Psoas muscle (tissue), 8 donors: ENCODE measurements around the gene PRMT2. TPM values are rescaled to one million over a fixed set of nuclear protein-coding genes. Genes with fewer than 3 reads are reported as not detected.

Experiments used
- ATAC-seq, 4 donors: fragments of 200-7000 bp; cut with Tn5 transposase; one replicate each; pipeline ENCODE4 v1.9.1; 2020; ENCODE audit warnings: moderate library complexity in 3 of 4, mild to moderate bottlenecking in 2 of 4
- DNase-seq, 2 donors: peaks; one replicate each; pipeline ENCODE4 v3.0.0-alpha.2; 2020
- H3K27ac ChIP-seq: fragments of 200-600 bp; one replicate; pipeline ENCODE4 v1.8.0; 2022
- H3K27me3 ChIP-seq, 3 donors: fragments of 200-600 bp in 1 of 3; one replicate each; pipeline versions ENCODE4 v1.6.1 to v1.8.0; 2013 to 2022; ENCODE audit warnings: low read length in 2 of 3, mild to moderate bottlenecking in 2 of 3, moderate library complexity in 1 of 3; ENCODE audit not compliant: insufficient read depth in 3 of 3
- H3K36me3 ChIP-seq, 2 donors: fragments of 200-600 bp in 1 of 2; one replicate each; pipeline versions ENCODE4 v1.6.1 to v1.8.0; 2013 to 2022; ENCODE audit warnings: low read depth in 1 of 2, mild to moderate bottlenecking in 1 of 2, moderate library complexity in 1 of 2; ENCODE audit not compliant: insufficient read depth in 1 of 2
- H3K4me1 ChIP-seq: fragments of 200-600 bp; one replicate; pipeline ENCODE4 v1.8.0; 2022
- H3K4me3 ChIP-seq: fragments of 200-600 bp; one replicate; pipeline ENCODE4 v1.8.0; 2022; ENCODE audit warnings: mild to moderate bottlenecking
- H3K9me3 ChIP-seq: fragments of 200-600 bp; one replicate; pipeline ENCODE4 v1.8.0; 2022
- CTCF ChIP-seq: fragments of 200-600 bp; IDR thresholded peaks from one replicate; pipeline ENCODE4 v1.8.0; 2022; ENCODE audit warnings: antibody characterized with exemption
- WGBS, 3 donors: extraction: QIAGEN DNeasy Blood & Tissue Kit; methylation state at CpG; one replicate each; pipeline versions ENCODE4 v1.1.6 to v1.1.7; 2013; 5-methylcytosine and 5-hydroxymethylcytosine counted together
- intact Hi-C, 2 donors: fragments of 100-400 bp; cut with DNase I; formaldehyde crosslinking; loops; one replicate each; pipeline versions ENCODE4 v1.11.0 to v1.14.2; 2022
- polyA plus RNA-seq, 3 donors: library from polyadenylated mRNA; stranded (reverse); fragments of 200-250 nt; gene quantifications; one replicate each; pipeline ENCODE4 v1.2.3, GENCODE V29; 2013
- total RNA-seq, 4 donors: library from RNA; stranded (reverse); fragmentation: NEBNext Ultra II Directional in 2 of 4; extraction: Animal tissue kit (Norgen Biotek cat#: 25700) in 2 of 4; gene quantifications; one replicate each; pipeline versions ENCODE4 v1.2.1 to v1.2.4, GENCODE V29; 2021 to 2023
- donor health status: healthy with polysubstance abuse.
- donor health status: DM: no; HTN: no; CAD: no; lungs with moderate emphysema.
- donor health status: Bipolar disorder and iron deficiency.
- donor health status: healthy.
- donor health status: DM: yes; HTN: yes; CAD: no.
- donor health status: DM: no; HTN: no; CAD: no.
- donor health status: DM: no; HTN: no; CAD: no.
- donor health status: DM: yes; HTN: yes; CAD: no.

The PRMT2 gene
- total and polyA plus RNA-seq, 7 donors, result 15.4 to 41.5 (median 28.5) TPM

GRCh38 chr21:46656820-46657219 is 21.3 kb downstream of the PRMT2 start:
- H3K36me3 ChIP-seq, result peaks cover 0 to 72% of the 10 kb centered on the region in 2 donors
- H3K9me3 ChIP-seq, result peaks cover 8% of the 10 kb centered on the region
- TF ChIP-seq CTCF, result no peak
- DNase-seq (no peak), ATAC-seq (no peak)
- no peaks in the 10 kb centered on the region for H3K27me3 ChIP-seq
- intact Hi-C loops, result no loop called here
- H3K4me1 ChIP-seq, result no peaks in the 10 kb centered on the region
- H3K27ac ChIP-seq, result no peak overlapping the region
- no peak overlapping the region for H3K4me3 ChIP-seq
- 79 to 89% (median 83%) methylated on average over 1 of the region's 1 CpG for WGBS, 3 donors

- H3K4me3 ChIP-seq, result no peak overlapping the region
- H3K27me3 ChIP-seq, result no peaks in the 10 kb centered on the region
- peaks cover 0 to 51% of the 10 kb centered on the region in 2 donors for H3K36me3 ChIP-seq
- H3K9me3 ChIP-seq, result no peaks in the 10 kb centered on the region
- 86 to 90% (median 89%) methylated on average over 8 of the region's 8 CpGs for WGBS, 3 donors
- DNase-seq, result no peak
- H3K4me1 ChIP-seq, result no peaks in the 10 kb centered on the region
- intact Hi-C loops, result no loop called here
- H3K27ac ChIP-seq, result no peak overlapping the region
- no peak for TF ChIP-seq CTCF
- no peak for ATAC-seq
Measured at GRCh38 chr21:46660505-46660904, 25.0 kb downstream of the PRMT2 start.

- Histone ChIP-seq H3K27me3 (no peaks in the 10 kb centered on the region), H3K9me3 (peaks cover 4% of the 10 kb centered on the region), H3K36me3 (peaks cover 0 to 44% of the 10 kb centered on the region in 2 donors), H3K4me1 (no peaks in the 10 kb centered on the region), H3K27ac (no peak overlapping the region), H3K4me3 (peak overlapping the region; percentile 46)
- TF ChIP-seq CTCF, result peak; percentile 69
- WGBS, 3 donors, result 9 to 15% (median 13%) methylated on average over 29 of the region's 29 CpGs
- intact Hi-C loops, result no loop called here
- DNase-seq (peak; percentile 61 to 80), ATAC-seq (peak; percentile 58 to 90 (median 77))
Measured at GRCh38 chr21:46661211-46661625, 25.7 kb downstream of the PRMT2 start.

- TF ChIP-seq CTCF, result no peak
- DNase-seq (peak in 1 of 2 donors; percentile 54), ATAC-seq (peak in 3 of 4 donors; percentile 25 to 32 (median 31))
- peaks cover 0 to 6% (median 0%) of the 10 kb centered on the region in 3 donors for H3K27me3 ChIP-seq
- no peaks in the 10 kb centered on the region for H3K4me1 ChIP-seq
- H3K9me3 ChIP-seq, result peaks cover 4% of the 10 kb centered on the region
- 59 to 72% (median 68%) methylated on average over 41 to 61 of the region's 61 CpGs for WGBS, 3 donors
- intact Hi-C loops, result no loop called here
- H3K36me3 ChIP-seq, result peaks cover 0 to 39% of the 10 kb centered on the region in 2 donors
- H3K27ac ChIP-seq, result no peak overlapping the region
- H3K4me3 ChIP-seq, result peak overlapping the region; percentile 46
Measured at GRCh38 chr21:46661642-46662366, 26.3 kb downstream of the PRMT2 start.

- WGBS, 3 donors, result 88 to 95% (median 95%) methylated on average over 11 of the region's 11 CpGs
- peaks cover 4% of the 10 kb centered on the region for H3K4me1 ChIP-seq
- H3K27ac ChIP-seq, result no peak overlapping the region
- H3K4me3 ChIP-seq, result no peak overlapping the region
- H3K9me3 ChIP-seq, result peaks cover 4% of the 10 kb centered on the region
- peaks cover 0 to 11% (median 3%) of the 10 kb centered on the region in 3 donors for H3K27me3 ChIP-seq
- H3K36me3 ChIP-seq, result peaks cover 0 to 34% of the 10 kb centered on the region in 2 donors
- intact Hi-C loops, result no loop called here
- TF ChIP-seq CTCF, result no peak
- DNase-seq (peak in 1 of 2 donors; percentile 48), ATAC-seq (no peak)
Measured at GRCh38 chr21:46662367-46662654, 26.8 kb downstream of the PRMT2 start.
